OCI-LY3 (cell line): ENCODE results near the gene FMN1.

Experiments
- EZH2phosphoT487 ChIP-seq: fragments of 200-600 bp; shearing (Covaris generic); IDR thresholded peaks from 2 replicates; pipeline ENCODE4 v1.6.1; 2018; ENCODE audit warnings: antibody characterized with exemption, mixed run types, low read depth
- TF ChIP-seq, protein P1 (sequence below): fragments of 200-600, 300-600 bp; sonication (generic); IDR thresholded peaks from 2 replicates; pipeline ENCODE4 v1.5.1; 2014; ENCODE audit warnings: antibody characterized with exemption, low read length, low read depth

DNA sequence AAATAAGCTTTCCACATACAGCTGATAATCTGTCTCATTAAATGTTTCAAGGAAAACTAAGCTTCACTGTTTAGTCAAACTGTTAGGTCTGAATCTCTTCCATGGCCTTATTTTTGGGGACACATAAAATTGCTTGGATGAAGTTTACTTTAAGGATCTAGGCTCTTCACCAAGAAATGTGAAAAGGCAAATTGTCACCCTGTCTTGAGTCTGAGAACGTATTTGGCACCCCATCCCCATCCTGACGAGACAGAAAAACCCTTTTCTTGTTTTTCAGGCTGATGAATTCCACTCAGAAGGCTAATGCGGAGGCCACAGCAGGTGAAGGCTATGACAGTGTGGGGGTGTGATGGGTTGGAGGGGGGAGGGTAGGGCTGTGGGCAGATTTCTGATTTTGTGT lies 250.1 kb downstream of the FMN1 start:
- TF ChIP-seq, protein P1, sequence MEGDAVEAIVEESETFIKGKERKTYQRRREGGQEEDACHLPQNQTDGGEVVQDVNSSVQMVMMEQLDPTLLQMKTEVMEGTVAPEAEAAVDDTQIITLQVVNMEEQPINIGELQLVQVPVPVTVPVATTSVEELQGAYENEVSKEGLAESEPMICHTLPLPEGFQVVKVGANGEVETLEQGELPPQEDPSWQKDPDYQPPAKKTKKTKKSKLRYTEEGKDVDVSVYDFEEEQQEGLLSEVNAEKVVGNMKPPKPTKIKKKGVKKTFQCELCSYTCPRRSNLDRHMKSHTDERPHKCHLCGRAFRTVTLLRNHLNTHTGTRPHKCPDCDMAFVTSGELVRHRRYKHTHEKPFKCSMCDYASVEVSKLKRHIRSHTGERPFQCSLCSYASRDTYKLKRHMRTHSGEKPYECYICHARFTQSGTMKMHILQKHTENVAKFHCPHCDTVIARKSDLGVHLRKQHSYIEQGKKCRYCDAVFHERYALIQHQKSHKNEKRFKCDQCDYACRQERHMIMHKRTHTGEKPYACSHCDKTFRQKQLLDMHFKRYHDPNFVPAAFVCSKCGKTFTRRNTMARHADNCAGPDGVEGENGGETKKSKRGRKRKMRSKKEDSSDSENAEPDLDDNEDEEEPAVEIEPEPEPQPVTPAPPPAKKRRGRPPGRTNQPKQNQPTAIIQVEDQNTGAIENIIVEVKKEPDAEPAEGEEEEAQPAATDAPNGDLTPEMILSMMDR = no peak
- no peak for TF ChIP-seq EZH2phosphoT487
